Right lung (tissue), 5 donors: ENCODE measurements around the gene RNF215. TPM values are rescaled to one million over a fixed set of nuclear protein-coding genes. Genes with fewer than 3 reads are reported as not detected.

Source experiments
- DNase-seq, 2 donors: peaks; one replicate each; pipeline ENCODE4 v3.0.0-alpha.2; 2013
- polyA plus RNA-seq, 5 donors: library from polyadenylated mRNA; unstranded; fragments of 120-200 nt; gene quantifications; one replicate each; pipeline versions ENCODE4 v1.2.1 to v1.2.3, GENCODE V29; 2013; ENCODE audit warnings: inconsistent platforms in 1 of 5, low replicate concordance in 1 of 5; ENCODE audit not compliant: insufficient read length in 5 of 5, insufficient read depth in 1 of 5

RNF215 gene
- polyA plus RNA-seq, 5 donors = 18.3 to 27.8 (median 22.7) TPM

DNA sequence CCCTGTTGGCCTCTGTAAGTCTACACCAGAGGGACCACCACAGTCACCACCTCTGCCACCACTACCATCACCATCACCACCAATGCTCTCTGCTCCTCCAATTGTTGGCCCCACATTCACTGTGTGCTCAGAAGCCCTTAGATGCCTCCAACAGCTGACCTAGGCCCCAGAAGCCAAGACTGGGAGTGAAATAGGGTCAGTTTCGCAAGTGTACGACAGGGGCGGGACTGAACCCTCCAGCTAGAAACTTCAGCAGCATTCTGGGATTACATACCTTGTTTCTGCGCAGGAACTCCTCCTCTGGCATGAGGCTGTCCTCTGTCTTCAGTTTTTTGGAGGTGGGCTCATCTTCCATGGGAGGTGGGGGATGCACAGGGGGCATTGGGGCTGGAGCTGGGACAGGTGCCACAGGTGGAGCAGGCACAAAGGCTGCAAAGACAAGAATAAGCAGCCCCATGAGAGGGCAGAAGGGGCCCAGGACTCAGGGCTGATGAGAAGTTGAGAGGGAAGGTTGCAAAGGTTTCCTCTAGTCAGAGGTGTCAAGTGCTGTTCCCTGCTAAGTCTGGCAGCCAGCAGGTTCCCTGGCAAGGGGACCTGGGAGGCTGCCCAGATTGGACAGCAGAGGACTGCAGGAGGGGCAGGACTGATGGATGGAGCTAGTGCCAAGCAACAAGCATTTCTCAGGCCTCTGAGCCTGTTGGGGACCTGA lies 50.3 kb downstream of the RNF215 start:
- DNase-seq = no peak

DNA sequence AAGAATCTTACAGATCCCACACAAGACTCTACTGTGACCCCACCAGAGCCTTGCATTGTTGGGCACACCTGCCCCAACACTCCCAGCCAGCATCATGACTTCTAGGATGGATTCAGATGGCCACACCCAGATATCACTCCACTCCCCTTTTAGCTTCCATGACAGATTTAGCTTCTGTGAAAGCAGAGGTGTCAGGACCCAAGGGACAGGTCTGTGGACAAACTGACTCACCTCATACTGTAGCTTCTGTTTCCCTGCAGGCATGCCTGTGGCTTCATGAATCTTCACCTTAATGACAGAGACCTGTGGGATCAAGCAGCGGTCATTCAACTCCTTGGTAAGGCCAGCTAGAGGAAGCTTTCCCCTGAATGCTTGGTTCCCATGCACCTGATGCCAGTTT lies 52.0 kb downstream of the RNF215 start:
- no peak for DNase-seq

DNA sequence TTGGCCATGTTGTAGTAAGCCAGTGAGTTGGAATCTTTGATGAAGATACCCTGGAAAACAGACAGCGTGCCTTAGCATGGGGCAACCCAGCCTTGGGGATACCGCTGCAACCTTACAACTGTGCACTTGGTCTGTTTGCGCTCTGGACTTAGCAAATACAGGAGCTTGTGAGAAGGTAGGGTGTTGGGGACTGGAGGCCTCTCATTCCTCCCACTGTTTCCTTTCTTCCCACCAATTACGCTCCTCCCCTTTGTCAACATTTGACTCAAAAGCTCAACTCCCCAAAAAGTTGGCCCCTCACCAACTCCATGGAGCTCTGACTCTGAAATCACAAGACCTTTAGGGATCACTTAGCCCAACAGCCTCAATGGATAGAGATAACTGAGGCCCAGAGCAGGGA lies 52.6 kb downstream of the RNF215 start:
- no peak for DNase-seq

DNA sequence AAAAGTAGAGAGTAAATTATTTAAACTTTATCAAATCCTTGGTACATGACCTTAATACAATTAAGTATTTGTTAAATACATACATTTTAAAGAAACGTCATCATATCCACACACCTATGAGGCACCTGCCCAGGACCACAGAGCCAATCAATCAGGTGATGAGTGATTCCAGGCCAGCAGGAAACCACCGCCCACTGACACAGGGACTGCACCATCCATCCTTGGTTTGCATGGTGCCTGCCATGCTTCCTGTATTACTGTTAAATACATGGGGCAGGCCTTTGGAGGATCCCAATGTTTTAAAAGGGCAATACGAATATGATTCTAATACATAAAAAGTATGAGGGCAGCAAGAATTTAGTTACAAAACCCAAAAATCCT lies 53.5 kb downstream of the RNF215 start:
- DNase-seq = no peak

DNA sequence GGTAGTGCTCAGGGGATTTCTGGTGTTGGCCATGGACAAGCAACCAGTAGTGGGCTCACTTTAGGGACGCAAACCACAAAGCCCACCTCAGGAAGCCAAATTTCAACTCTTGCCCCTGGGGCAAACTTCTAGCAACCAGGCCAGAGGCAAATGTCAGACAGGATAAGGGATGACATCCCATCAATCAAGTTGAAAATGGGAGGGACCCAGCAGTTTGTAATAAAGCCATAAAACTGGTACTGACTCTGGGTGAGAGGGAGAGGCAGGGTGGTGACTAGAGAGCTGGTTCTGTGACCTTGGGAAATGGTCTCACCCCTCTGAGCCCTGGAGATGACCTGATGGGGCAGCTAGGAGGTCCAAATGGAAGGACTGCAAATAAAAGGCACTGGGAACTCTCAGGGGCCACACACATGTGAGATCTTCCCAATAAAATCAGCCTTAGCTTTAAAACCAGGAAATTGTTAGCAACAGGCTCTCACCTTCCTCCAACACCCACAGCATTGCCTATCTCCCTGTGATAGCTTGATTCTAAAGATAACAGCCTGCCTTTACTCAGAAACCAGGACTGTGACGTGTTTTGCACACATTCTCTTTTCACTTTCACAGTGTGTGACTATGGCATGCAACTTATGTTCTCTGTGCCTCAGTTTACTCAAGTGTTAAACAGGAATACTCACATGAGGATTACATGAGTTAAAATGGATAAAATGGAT lies 54.1 kb downstream of the RNF215 start:
- DNase-seq = no peak

DNA sequence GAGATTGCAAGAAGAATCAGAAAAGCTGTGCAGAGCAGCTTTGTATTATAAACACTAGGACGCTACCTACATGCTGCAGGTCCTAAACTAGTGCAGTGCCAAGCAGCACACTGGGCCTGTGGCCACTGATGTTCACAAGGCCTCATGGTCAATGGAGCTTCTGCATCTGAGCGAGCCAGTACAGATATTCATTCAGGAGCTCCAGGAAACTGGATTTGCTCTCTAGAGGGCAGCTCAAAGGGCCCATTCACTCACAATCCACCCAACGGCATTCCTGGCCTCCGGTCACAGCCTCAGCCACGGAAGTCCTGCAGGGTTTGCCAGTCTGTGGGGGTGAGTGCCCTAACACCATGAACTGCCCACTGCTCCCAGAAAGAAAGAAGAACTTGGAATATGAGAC lies 54.7 kb downstream of the RNF215 start:
- no peak for DNase-seq

Other genes starting within 250 kb of the RNF215 start
- 1 to 10 TPM; 1.4 to 2.5 (median 1.7) TPM for gene LIF, start 140.7 kb downstream of the RNF215 start, polyA plus RNA-seq
- gene OSM, start 120.6 kb downstream of the RNF215 start, polyA plus RNA-seq = under 1 TPM; 0.06 to 0.86 (median 0.19) TPM
- 10 to 100 TPM in 4 of 5 donors, 1 to 10 TPM in 1; 8.5 to 18.4 (median 15.2) TPM for gene CASTOR1, start 97.9 kb downstream of the RNF215 start, polyA plus RNA-seq
- 10 to 100 TPM; 13.3 to 18.4 (median 15.8) TPM for gene TBC1D10A, start 60.5 kb downstream of the RNF215 start, polyA plus RNA-seq
- 100 to 1,000 TPM; 105 to 165 (median 132) TPM for gene SF3A1, start 30.5 kb downstream of the RNF215 start, polyA plus RNA-seq
- 1 to 10 TPM; 4.0 to 8.2 (median 4.9) TPM for gene CCDC157, start 30.4 kb downstream of the RNF215 start, polyA plus RNA-seq
- gene SEC14L2, start 9.6 kb upstream of the RNF215 start, polyA plus RNA-seq = 10 to 100 TPM in 3 of 5 donors, 1 to 10 TPM in 2; 8.0 to 12.0 (median 10.7) TPM
- 10 to 100 TPM in 1 of 5 donors, 1 to 10 TPM in 4; 3.8 to 10.7 (median 6.7) TPM for gene MTFP1, start 38.4 kb upstream of the RNF215 start, polyA plus RNA-seq
- gene SEC14L3, start 84.6 kb upstream of the RNF215 start, polyA plus RNA-seq = under 1 TPM; 0.14 to 0.26 (median 0.21) TPM
- gene SEC14L4, start 118.3 kb upstream of the RNF215 start, polyA plus RNA-seq = under 1 TPM; 0.61 to 0.97 (median 0.81) TPM
- gene SEC14L6, start 159.3 kb upstream of the RNF215 start, polyA plus RNA-seq = 1 to 10 TPM; 2.3 to 3.7 (median 2.5) TPM
- 10 to 100 TPM in 1 of 5 donors, 1 to 10 TPM in 4; 4.5 to 10.7 (median 7.2) TPM for gene GAL3ST1, start 187.3 kb upstream of the RNF215 start, polyA plus RNA-seq
- gene PES1, start 204.5 kb upstream of the RNF215 start, polyA plus RNA-seq = 10 to 100 TPM; 53.2 to 76.6 (median 63.4) TPM
- 10 to 100 TPM; 21.9 to 41.0 (median 28.1) TPM for gene TCN2, start 219.8 kb upstream of the RNF215 start, polyA plus RNA-seq
- gene SLC35E4, start 248.4 kb upstream of the RNF215 start, polyA plus RNA-seq = 1 to 10 TPM; 1.6 to 3.8 (median 2.2) TPM